ENCODE data around the gene OR51F1. TPM values are rescaled to one million over a fixed set of nuclear protein-coding genes. Genes with fewer than 3 reads are reported as not detected.

Gene OR51F1, protein sequence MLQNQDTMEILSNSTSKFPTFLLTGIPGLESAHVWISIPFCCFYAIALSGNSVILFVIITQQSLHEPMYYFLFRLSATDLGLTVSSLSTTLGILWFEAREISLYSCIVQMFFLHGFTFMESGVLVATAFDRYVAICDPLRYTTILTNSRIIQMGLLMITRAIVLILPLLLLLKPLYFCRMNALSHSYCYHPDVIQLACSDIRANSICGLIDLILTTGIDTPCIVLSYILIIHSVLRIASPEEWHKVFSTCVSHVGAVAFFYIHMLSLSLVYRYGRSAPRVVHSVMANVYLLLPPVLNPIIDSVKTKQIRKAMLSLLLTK
- not detected in 2 replicates for total RNA-seq

DNA sequence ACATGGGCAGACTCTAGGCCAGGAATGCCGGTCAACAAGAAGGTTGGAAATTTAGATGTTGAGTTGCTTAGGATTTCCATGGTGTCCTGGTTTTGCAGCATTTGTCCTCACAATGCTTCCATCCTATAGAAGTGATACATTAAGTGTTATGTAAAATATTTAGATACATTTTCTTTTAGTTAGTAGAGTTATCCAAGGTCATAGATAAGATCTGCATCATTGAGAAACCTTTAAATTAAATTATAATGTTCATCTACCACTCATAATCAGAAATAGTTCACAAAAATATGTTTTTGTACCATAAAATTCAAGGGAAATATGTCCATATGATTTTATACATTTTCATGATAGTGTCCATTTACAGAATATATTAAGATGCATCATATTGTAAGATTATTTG is at the start of gene OR51F1:
OR51F1 (minus strand) TSS at position 101 of the 400 bp plus-strand sequence; CDS start at position 101, 0 bp downstream.

DNA sequence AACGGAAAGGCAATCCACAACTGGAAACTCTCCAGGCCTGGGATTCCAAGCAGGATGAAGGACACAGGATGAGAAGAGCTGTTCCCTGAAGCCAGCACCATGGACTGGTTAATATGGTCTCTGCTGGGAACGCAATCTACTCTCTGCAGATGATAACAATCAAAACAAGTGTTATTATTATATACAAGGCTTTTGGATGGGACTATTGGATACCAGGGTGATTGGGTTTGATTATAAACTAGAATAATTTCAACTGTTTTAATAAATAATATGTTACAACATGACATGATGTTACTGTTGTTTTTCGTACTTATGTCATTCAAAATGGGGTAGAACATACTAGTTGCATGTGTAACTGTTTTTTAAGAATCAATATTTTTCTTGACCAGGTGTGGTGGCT is 34.5 kb upstream of the OR51F1 start, which contains the start of gene OR52R1:
OR52R1 (minus strand) TSS at position 101 of the 400 bp plus-strand sequence; CDS start at position 101, 0 bp downstream.

Other genes with a start within 250 kb of the OR51F1 start
- not detected in 2 replicates for gene OR52M1, start 224.7 kb downstream of the OR51F1 start, total RNA-seq
- gene OR52I2, start 188.2 kb downstream of the OR51F1 start, total RNA-seq, result not detected in 2 replicates
- gene OR52I1, start 175.9 kb downstream of the OR51F1 start, total RNA-seq, result not detected in 2 replicates
- gene TRIM68, start 161.7 kb downstream of the OR51F1 start, total RNA-seq, result 9.9 and 12.5 TPM in 2 replicates
- not detected in 2 replicates for gene OR51D1, start 132.5 kb downstream of the OR51F1 start, total RNA-seq
- not detected in 2 replicates for gene OR51E1, start 126.0 kb downstream of the OR51F1 start, total RNA-seq
- not detected in 2 replicates for gene OR51E2, start 72.1 kb downstream of the OR51F1 start, total RNA-seq
- not detected in 2 replicates for gene MMP26, start 65.2 kb downstream of the OR51F1 start, total RNA-seq
- not detected in 2 replicates for gene OR52R1, start 34.4 kb upstream of the OR51F1 start, total RNA-seq
- not detected in 2 replicates for gene OR51F2, start 51.4 kb upstream of the OR51F1 start, total RNA-seq
- not detected in 2 replicates for gene OR51S1, start 79.3 kb upstream of the OR51F1 start, total RNA-seq
- gene OR51T1, start 112.0 kb upstream of the OR51F1 start, total RNA-seq, result not detected in 2 replicates
- gene OR51A7, start 133.8 kb upstream of the OR51F1 start, total RNA-seq, result not detected in 2 replicates
- gene OR51G2, start 149.4 kb upstream of the OR51F1 start, total RNA-seq, result not detected in 2 replicates
- gene OR51G1, start 154.4 kb upstream of the OR51F1 start, total RNA-seq, result not detected in 2 replicates
- gene OR51A4, start 177.7 kb upstream of the OR51F1 start, total RNA-seq, result not detected in 2 replicates
- not detected in 2 replicates for gene OR51A2, start 185.8 kb upstream of the OR51F1 start, total RNA-seq
- not detected in 2 replicates for gene OR51L1, start 224.9 kb upstream of the OR51F1 start, total RNA-seq

Measured in cardiac atrium fibroblast (primary cell).